NCI-H460 (cell line): ENCODE measurements around the gene MRGPRG. TPM values are rescaled to one million over a fixed set of nuclear protein-coding genes. Genes with fewer than 3 reads are reported as not detected.
"Not testable (repeated sequence)": the region's sequence is repeated elsewhere in the genome, so short reads cannot be mapped to it uniquely, and the experiment has no call there.

ENCODE experiments used
- DNase-seq: peaks from one replicate; pipeline ENCODE4 v3.0.0-alpha.2; 2016; ENCODE audit warnings: low read depth; ENCODE audit errors: extremely low read depth
- total RNA-seq: library from RNA; depleted of rRNA; stranded (reverse); fragments of >200 nt; shearing (Covaris generic); gene quantifications from 2 replicates; pipeline ENCODE4 v1.2.3, GENCODE V29; 2014; rRNA removed

MRGPRG gene
- total RNA-seq, 1 experiment from 2014 or later = not detected

DNA sequence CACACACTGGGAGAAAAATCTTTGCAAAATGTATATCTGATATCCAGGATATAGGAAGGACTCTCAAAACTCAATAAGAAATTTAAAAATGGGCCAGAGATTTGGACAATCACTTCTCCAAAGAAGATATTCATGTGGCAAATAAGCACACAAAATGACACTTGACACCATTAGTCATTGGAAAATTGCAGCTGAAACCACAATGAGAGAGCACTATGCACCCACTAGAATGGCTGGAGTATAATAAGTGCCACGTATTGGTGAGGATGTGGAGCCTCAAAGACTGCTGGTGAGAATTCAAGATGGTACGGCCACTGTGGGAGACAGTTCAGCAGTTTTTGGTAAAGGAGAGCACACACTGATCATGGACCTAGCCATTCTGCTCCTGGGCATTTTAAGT lies 40.7 kb downstream of the MRGPRG start:
- no peak for DNase-seq

DNA sequence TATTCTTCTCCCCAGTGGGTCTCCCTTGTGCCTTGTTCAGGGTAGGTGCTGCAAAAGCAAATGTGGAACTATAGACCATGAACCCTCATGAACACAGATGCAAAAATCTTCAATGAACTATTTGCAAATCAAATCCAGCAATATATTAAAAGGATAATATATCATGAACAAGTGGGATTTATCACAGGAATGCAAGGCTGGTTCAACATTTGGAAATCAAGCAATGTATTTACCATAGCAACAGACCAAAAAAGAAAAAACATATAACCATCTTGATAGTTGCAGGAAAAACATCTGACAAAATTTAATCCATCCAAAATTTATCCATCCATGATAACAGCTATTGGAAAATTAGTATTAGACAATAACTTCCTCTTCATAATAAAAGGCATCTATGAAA lies 42.1 kb downstream of the MRGPRG start:
- no peak for DNase-seq

- no peak for DNase-seq
Measured at GRCh38 chr11:3175194-3175593, 43.4 kb downstream of the MRGPRG start.

DNA sequence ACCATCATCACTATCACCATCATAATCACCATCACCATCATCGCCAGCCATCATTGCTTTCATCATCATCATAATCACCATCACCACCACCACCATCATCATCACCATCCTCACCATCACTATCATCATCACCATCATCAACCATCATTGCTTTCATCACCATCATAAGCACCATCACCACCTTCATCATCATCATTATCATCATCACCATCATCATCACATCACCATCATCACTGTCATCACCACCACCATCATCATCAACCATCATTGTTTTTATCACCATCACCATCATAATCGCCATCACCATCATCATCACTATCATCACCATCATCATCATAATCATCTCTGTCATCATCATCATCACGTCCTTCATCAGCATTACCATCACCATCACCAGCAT lies 44.2 kb downstream of the MRGPRG start:
- DNase-seq = no peak

DNA sequence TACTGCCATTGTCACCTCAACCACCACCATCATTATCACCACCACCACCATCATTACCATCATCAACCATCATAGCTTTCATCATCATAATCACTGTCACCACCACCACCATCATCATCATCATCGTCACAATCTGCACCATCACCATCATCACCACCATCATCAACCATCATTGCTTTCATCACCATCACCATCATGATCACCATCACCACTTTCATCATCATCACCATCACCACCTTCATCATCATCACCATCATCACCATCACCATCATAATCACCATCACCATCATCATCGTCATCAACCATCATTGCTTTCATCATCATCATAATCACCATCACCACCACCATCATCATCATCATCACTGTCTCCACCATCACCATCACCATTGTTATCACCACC lies 44.8 kb downstream of the MRGPRG start:
- no peak for DNase-seq

DNA sequence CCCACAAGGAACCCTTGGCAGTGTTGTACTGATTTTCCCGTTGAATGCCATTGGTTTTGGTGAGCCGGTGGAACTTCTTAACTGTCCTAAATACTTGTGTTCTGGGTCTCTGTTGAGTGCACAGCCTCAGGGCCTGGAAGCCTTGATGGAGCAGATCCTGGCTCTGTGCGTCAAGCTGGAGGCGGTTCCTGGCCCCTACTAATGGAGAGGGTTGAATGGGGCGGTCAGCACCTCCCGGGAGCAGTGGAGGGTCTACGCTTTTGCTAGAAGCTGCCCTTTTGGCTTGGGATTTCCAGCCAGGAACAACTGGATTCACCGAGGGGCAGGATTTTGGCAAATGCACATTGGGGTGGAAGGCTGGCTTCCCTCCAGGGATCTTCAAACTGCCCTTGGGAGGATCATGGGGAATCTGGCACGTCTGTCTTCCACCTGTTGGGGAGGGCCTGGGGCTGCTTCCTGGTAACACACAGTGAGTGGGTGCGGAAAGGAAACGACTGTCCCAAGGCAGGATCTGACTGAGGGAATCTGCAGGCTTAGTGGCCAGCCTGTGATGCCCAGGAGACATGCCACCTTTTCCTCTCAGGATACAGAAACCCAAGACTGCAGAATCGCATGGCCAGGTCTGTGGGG lies 46.6 kb downstream of the MRGPRG start:
- DNase-seq = no peak

DNA sequence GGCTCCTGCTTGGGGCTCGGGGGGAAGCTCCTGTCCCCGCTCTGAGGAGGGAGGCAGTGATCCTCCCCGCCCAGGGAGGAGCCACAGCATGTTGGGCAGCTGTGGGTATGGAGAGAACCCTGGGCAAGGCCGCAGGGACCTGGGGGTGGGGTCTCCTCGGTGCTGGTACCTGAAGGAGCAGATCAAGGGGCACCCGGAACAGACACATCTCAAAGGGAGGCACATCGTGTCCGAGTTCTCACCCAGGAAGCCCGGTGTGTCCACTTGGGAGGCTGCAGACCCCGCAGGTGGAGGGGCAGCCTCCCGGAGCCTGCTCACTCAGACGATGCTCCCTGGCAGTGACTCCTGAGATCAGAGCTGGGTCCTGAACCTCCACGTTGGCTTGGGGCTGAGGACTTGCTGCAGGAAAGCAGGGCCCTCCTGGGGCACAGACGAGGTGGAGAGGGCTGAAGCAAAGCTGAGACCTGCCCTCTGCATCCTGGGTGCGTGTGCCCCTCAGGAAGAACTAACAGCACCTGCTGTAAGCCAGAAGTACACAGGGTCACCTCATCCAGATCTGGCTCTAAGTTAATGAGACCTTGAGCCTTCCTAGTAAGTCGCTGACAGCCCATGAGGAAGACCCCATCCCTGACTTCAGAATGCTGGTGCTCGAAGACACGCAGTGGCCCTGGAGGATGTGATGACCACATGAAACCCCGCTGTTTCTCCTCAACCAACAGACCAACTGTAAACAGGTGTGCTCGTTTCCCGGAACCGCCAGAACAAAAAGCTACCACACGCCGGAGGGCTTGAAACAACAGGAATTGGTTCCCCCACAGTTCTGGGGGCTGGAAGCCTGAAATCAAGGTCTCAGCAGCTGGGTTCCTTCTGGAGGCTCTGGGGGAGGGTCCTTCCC lies 47.6 kb downstream of the MRGPRG start:
- DNase-seq = no peak

DNA sequence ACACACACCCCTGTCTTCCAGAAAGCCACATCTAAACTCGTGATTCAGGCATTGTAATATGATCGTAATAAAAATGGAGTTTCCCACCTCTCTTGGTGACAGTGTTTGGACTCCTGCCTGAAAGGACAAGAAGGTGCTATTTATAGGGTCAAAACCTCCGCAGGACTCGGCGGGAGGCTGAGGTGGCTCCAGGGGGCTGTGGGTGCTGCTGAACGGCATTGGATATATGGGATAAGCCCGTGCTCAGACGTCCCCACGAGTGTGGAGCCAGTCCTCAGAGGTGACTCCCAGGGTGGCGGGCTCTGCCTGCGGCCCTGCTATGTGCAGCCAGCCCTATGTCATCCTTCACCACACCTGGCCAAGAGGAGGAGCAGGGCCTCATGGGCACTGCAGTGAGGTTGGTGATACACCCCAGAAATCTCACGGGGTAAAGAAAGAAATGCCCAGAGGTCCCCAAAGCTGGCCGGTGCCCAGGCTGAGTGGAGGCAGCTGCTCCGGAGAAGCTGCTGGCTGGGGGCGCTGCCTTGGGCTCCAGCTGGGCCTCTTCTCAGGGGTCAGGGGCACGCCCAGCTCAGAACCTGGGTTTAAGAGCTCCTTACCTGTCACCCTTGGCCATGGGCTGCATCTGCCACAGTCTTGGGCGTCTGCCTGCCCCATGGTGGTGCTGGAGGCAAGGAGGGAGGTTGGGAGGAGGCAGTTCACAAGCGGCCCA lies 48.4 kb downstream of the MRGPRG start:
- DNase-seq = no peak

- DNase-seq = peak; percentile 6
Measured at GRCh38 chr11:3169255-3170043, 49.2 kb downstream of the MRGPRG start.

GRCh38 chr11:3168742-3169254 lies 49.8 kb downstream of the MRGPRG start:
- DNase-seq = not testable (repeated sequence)

Other genes with a start within 250 kb of the MRGPRG start
- 65.7 and 69.7 TPM in 2 replicates for gene NAP1L4, start 226.5 kb downstream of the MRGPRG start, total RNA-seq
- 77.5 and 88.1 TPM in 2 replicates for gene CARS1, start 161.4 kb downstream of the MRGPRG start, total RNA-seq
- gene OSBPL5, start 53.5 kb downstream of the MRGPRG start, total RNA-seq = 80.6 and 84.9 TPM in 2 replicates
- gene MRGPRE, start 13.6 kb upstream of the MRGPRG start, total RNA-seq = not detected in 2 replicates
- 32.9 and 39.1 TPM in 2 replicates for gene ZNF195, start 160.3 kb upstream of the MRGPRG start, total RNA-seq